ENCODE results near the gene TMEM232.

- no peak for TF ChIP-seq POLR2A (IDR thresholded peaks at IDR 0.05)
- no peak for TF ChIP-seq CTCF (IDR thresholded peaks at IDR 0.05)
These were observed 8.2 kb downstream of the TMEM232 start for GRCh38 chr5:110718311-110718710.

Data from thyroid gland (tissue), 4 donors.